Measurements from ENCODE around the gene ZNF283.

DNA sequence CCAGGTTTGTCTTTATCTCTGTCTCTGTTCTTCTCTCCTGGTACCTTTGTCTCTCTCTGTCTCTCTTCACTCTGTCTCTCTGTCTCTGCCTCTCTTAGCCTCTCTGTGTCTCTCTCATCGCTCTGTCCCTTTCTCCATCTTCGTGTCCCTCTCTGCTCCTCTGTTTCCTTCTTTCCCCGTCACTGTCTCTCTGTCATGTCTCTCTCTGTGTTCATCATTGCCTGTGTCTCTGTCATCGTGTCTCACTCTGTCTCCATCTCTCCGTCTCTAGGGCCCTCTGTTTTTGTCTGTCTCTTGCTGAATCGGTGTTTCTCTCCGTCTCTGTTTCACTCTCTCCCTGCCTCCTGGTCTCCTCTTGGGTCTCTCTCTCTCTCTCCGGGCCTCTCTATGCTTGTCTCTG lies 43.5 kb upstream of the ZNF283 start:
- no peak for TF ChIP-seq NR2F2 (IDR thresholded peaks at IDR 0.05)
- TF ChIP-seq, protein P1, sequence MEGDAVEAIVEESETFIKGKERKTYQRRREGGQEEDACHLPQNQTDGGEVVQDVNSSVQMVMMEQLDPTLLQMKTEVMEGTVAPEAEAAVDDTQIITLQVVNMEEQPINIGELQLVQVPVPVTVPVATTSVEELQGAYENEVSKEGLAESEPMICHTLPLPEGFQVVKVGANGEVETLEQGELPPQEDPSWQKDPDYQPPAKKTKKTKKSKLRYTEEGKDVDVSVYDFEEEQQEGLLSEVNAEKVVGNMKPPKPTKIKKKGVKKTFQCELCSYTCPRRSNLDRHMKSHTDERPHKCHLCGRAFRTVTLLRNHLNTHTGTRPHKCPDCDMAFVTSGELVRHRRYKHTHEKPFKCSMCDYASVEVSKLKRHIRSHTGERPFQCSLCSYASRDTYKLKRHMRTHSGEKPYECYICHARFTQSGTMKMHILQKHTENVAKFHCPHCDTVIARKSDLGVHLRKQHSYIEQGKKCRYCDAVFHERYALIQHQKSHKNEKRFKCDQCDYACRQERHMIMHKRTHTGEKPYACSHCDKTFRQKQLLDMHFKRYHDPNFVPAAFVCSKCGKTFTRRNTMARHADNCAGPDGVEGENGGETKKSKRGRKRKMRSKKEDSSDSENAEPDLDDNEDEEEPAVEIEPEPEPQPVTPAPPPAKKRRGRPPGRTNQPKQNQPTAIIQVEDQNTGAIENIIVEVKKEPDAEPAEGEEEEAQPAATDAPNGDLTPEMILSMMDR (IDR thresholded peaks at IDR 0.05; ENCODE audit: low read depth, low read length, missing input control), result no peak
- no peak for TF ChIP-seq TAF1 (conservative IDR thresholded peaks at IDR 0.05)
- no peak for TF ChIP-seq RAD21 (IDR thresholded peaks at IDR 0.05)
- no peak for TF ChIP-seq YY1 (IDR thresholded peaks at IDR 0.05)
- TF ChIP-seq, protein P2, sequence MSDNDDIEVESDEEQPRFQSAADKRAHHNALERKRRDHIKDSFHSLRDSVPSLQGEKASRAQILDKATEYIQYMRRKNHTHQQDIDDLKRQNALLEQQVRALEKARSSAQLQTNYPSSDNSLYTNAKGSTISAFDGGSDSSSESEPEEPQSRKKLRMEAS (IDR thresholded peaks at IDR 0.05), result no peak
- TF ChIP-seq, protein P3, sequence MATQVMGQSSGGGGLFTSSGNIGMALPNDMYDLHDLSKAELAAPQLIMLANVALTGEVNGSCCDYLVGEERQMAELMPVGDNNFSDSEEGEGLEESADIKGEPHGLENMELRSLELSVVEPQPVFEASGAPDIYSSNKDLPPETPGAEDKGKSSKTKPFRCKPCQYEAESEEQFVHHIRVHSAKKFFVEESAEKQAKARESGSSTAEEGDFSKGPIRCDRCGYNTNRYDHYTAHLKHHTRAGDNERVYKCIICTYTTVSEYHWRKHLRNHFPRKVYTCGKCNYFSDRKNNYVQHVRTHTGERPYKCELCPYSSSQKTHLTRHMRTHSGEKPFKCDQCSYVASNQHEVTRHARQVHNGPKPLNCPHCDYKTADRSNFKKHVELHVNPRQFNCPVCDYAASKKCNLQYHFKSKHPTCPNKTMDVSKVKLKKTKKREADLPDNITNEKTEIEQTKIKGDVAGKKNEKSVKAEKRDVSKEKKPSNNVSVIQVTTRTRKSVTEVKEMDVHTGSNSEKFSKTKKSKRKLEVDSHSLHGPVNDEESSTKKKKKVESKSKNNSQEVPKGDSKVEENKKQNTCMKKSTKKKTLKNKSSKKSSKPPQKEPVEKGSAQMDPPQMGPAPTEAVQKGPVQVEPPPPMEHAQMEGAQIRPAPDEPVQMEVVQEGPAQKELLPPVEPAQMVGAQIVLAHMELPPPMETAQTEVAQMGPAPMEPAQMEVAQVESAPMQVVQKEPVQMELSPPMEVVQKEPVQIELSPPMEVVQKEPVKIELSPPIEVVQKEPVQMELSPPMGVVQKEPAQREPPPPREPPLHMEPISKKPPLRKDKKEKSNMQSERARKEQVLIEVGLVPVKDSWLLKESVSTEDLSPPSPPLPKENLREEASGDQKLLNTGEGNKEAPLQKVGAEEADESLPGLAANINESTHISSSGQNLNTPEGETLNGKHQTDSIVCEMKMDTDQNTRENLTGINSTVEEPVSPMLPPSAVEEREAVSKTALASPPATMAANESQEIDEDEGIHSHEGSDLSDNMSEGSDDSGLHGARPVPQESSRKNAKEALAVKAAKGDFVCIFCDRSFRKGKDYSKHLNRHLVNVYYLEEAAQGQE (IDR thresholded peaks at IDR 0.05), result no peak
- TF ChIP-seq, protein P4, sequence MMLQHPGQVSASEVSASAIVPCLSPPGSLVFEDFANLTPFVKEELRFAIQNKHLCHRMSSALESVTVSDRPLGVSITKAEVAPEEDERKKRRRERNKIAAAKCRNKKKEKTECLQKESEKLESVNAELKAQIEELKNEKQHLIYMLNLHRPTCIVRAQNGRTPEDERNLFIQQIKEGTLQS (IDR thresholded peaks at IDR 0.05), result no peak
- TF ChIP-seq SP1 (IDR thresholded peaks at IDR 0.05), result no peak
- no peak for TF ChIP-seq HNF4A (conservative IDR thresholded peaks at IDR 0.05)
- TF ChIP-seq FOXA1 (IDR thresholded peaks at IDR 0.05), result no peak
- TF ChIP-seq GABPA (IDR thresholded peaks at IDR 0.05 in 1 of 2, conservative IDR thresholded peaks at IDR 0.05 in 1 of 2), result no peak
- TF ChIP-seq FOXA2 (IDR thresholded peaks at IDR 0.05), result no peak
- no peak for TF ChIP-seq EGR1 (IDR thresholded peaks at IDR 0.05; ENCODE audit: low read depth in 2 of 2)
